ENCODE results near the gene HSF4.

HSF4 gene

GRCh38 chr16:67162506-67163163 lies 1.9 kb upstream of the HSF4 start:
- H3K9ac ChIP-seq, result peak overlapping the region in 3 of 11 experiments; percentile 20 to 47 (median 35); a peak in 1 of 22 replicates
- H4K20me1 ChIP-seq, result peaks cover 28 to 72% (median 60%) of the 10 kb centered on the region in 11 experiments; a peak in 21 of 22 replicates
- H3K9me3 ChIP-seq (replicated peaks in 1 of 11), result no peaks in the 10 kb centered on the region
- H3K27ac ChIP-seq, result no peak overlapping the region
- H3K36me3 ChIP-seq, result no peaks in the 10 kb centered on the region
- H3K27me3 ChIP-seq, result peaks cover 53 to 67% (median 67%) of the 10 kb centered on the region in 11 experiments
- peaks cover 45 to 79% (median 58%) of the 10 kb centered on the region in 10 experiments for H3K4me1 ChIP-seq
- no peak for TF ChIP-seq Cebpa-rat (IDR thresholded peaks at IDR 0.05)
- peak overlapping the region; percentile 45 to 66 (median 53) for H3K4me3 ChIP-seq
- peak overlapping the region; percentile 70 to 97 (median 87) for H3K4me2 ChIP-seq

DNA sequence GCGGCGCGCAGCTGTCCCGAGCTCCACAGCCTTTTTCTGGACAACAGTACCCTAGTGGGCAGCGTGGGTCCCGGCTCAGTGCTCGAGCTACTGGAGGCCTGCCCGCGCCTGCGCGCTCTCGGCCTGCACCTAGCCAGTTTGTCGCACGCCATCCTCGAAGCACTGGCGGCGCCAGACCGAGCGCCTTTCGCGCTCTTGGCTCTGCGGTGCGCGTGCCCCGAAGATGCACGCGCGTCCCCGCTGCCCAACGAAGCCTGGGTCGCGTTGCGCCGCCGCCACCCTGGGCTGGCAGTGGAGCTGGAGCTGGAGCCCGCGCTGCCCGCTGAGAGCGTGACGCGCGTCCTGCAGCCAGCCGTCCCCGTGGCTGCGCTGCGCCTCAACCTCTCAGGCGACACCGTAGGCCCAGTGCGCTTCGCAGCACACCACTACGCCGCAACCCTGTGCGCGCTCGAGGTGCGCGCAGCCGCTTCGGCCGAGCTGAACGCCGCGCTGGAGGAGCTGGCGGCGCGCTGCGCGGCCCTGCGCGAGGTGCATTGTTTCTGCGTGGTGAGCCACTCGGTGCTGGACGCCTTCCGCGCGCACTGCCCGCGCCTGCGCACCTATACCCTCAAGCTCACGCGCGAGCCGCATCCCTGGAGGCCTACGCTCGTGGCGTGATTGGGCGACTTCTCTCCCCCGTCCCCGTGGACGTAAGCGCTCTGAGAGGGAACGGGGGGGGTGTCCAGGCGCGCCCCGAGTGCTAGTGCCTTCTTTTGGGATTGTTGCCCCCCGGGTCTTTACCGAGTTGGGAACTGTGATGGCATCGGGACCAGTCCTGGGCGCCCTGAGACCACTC lies 1.2 kb upstream of the HSF4 start:
- Histone ChIP-seq H3K27ac (no peak overlapping the region), H3K4me1 (peaks cover 38 to 78% (median 53%) of the 10 kb centered on the region in 10 experiments), H3K4me2 (peak overlapping the region; percentile 70 to 97 (median 87)), H3K4me3 (peak overlapping the region; percentile 45 to 66 (median 53)), H4K20me1 (peaks cover 21 to 66% (median 52%) of the 10 kb centered on the region in 11 experiments; a peak in 20 of 22 replicates), H3K9me3 (replicated peaks in 1 of 11) (no peaks in the 10 kb centered on the region), H3K36me3 (no peaks in the 10 kb centered on the region), H3K27me3 (peaks cover 53 to 75% (median 74%) of the 10 kb centered on the region in 11 experiments), H3K9ac (peak overlapping the region in 10 of 11 experiments; percentile 9 to 51 (median 23); a peak in 10 of 22 replicates)
- no peak for TF ChIP-seq Cebpa-rat (IDR thresholded peaks at IDR 0.05)

DNA sequence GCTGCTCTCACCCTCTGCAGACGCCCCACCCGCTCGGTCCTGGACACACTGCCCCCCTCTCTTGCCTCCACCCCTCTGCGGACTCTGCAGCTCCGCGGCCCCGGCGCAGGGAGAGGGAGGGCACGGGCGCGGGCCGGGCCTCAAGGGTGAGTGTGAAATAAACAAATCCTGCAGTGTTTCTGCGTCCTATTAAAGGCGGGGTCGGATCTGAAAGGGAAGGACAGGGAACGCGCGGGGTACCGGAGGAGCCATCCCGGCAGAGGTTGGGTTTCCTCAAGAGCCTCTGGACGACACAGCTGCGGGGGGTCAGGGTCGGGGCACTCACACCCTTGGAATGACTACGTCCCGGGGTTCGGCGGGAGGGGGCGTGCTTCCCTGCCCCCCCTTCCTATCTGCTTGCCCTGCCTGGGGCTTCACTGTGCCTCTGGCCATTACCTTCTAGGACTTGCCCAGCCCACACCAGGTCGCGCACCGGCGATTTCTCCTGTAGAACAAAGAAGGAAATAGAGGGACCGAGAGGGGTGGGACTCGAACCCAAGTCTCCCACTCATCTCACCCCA lies 466 bp upstream of the HSF4 start:
- Histone ChIP-seq H3K4me2 (peak overlapping the region; percentile 70 to 97 (median 87)), H4K20me1 (peaks cover 18 to 59% (median 46%) of the 10 kb centered on the region in 11 experiments; a peak in 20 of 22 replicates), H3K27ac (no peak overlapping the region), H3K36me3 (no peaks in the 10 kb centered on the region), H3K9me3 (replicated peaks in 1 of 11) (no peaks in the 10 kb centered on the region), H3K9ac (peak overlapping the region in 10 of 11 experiments; percentile 9 to 51 (median 23); a peak in 12 of 22 replicates), H3K4me3 (peak overlapping the region; percentile 45 to 66 (median 53)), H3K27me3 (peaks cover 53 to 82% (median 81%) of the 10 kb centered on the region in 11 experiments), H3K4me1 (peaks cover 37 to 78% (median 53%) of the 10 kb centered on the region in 10 experiments)
- no peak for TF ChIP-seq Cebpa-rat (IDR thresholded peaks at IDR 0.05)

DNA sequence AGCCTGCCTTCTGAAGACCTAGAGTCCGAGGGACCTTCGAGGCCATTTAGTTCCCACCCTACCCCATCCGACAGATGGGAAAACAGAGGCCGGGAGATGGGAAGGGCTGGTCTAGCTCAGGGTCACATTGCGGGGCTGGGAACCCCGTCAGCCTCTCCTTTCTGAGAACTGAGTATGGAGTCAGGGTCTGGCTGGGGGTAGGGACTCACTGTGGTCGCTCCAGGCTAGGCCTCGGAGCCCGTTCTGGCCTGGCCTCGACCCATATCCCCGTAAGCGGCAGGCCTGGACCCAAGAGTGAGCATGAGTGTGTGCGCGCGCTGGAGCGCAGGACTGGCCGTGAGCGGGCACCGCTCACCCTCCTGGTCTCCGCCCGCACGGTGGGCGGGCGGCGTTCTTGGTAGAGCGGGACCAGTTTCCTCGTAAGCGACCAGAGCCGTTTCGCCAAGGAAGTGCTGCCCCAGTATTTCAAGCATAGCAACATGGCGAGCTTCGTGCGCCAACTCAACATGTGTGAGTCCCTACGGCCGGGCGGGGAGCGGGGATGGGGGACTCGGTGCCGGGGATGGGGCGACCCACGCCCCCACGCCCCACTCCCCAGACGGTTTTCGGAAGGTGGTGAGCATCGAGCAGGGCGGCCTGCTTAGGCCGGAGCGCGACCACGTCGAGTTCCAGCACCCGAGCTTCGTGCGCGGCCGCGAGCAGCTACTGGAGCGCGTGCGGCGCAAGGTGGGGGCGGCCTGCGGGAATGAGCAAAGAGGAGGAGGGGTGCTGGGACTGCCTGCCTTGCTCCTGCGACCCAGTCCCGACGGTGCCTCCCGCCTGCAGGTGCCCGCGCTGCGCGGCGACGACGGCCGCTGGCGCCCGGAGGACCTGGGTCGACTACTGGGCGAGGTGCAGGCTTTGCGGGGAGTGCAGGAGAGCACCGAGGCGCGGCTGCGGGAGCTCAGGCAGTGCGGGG lies 855 bp downstream of the HSF4 start:
- Histone ChIP-seq H3K4me3 (peak overlapping the region in 6 of 10 experiments; percentile 36 to 66 (median 47); a peak in 6 of 20 replicates), H3K4me1 (peaks cover 46 to 89% (median 63%) of the 10 kb centered on the region in 10 experiments), H3K27me3 (peaks cover 53 to 87% (median 82%) of the 10 kb centered on the region in 11 experiments), H3K36me3 (no peaks in the 10 kb centered on the region), H3K9me3 (replicated peaks in 1 of 11) (no peaks in the 10 kb centered on the region), H3K27ac (no peak overlapping the region; a peak in 1 of 22 replicates), H4K20me1 (peaks cover 18 to 55% (median 44%) of the 10 kb centered on the region in 11 experiments; a peak in 20 of 22 replicates), H3K9ac (peak overlapping the region in 3 of 11 experiments; percentile 31 to 69 (median 41); a peak in 3 of 22 replicates), H3K4me2 (peak overlapping the region; percentile 68 to 97 (median 85); a peak in 18 of 22 replicates)
- no peak for TF ChIP-seq Cebpa-rat (IDR thresholded peaks at IDR 0.05)

- Histone ChIP-seq H4K20me1 (peaks cover 17 to 55% (median 43%) of the 10 kb centered on the region in 11 experiments; a peak in 20 of 22 replicates), H3K27ac (no peak overlapping the region), H3K36me3 (no peaks in the 10 kb centered on the region), H3K4me3 (no peak overlapping the region), H3K27me3 (peaks cover 53 to 85% (median 80%) of the 10 kb centered on the region in 11 experiments), H3K9ac (no peak overlapping the region), H3K4me1 (peaks cover 50 to 92% (median 65%) of the 10 kb centered on the region in 10 experiments), H3K4me2 (peak overlapping the region in 3 of 11 experiments; percentile 48 to 97 (median 91); a peak in 5 of 22 replicates), H3K9me3 (replicated peaks in 1 of 11) (no peaks in the 10 kb centered on the region)
- no peak for TF ChIP-seq Cebpa-rat (IDR thresholded peaks at IDR 0.05)
Measured at GRCh38 chr16:67166110-67166547, 1.6 kb downstream of the HSF4 start.

GRCh38 chr16:67166598-67167168 lies 2.1 kb downstream of the HSF4 start:
- Histone ChIP-seq H3K4me1 (peaks cover 50 to 92% (median 65%) of the 10 kb centered on the region in 10 experiments), H3K27me3 (peaks cover 47 to 80% (median 74%) of the 10 kb centered on the region in 11 experiments), H3K9me3 (replicated peaks in 1 of 11) (no peaks in the 10 kb centered on the region), H3K4me3 (no peak overlapping the region), H3K4me2 (peak overlapping the region in 4 of 11 experiments; percentile 10 to 97 (median 70); a peak in 7 of 22 replicates), H3K36me3 (no peaks in the 10 kb centered on the region), H3K9ac (no peak overlapping the region), H4K20me1 (peaks cover 12 to 50% (median 39%) of the 10 kb centered on the region in 11 experiments; a peak in 20 of 22 replicates), H3K27ac (no peak overlapping the region)
- TF ChIP-seq Cebpa-rat (IDR thresholded peaks at IDR 0.05), result no peak

DNA sequence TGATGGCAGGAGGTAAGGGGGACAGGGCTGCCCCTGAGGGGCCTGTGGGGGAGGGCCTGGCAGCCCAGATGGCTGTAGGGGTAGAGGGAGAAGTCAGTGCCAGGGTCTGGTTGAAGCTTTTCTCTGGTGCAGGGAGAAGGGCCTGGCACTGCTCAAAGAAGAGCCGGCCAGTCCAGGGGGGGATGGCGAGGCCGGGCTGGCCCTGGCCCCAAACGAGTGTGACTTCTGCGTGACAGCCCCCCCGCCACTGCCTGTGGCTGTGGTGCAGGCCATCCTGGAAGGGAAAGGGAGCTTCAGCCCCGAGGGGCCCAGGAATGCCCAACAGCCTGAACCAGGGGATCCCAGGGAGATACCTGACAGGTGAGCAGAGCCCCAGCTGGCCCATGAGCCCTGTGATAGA lies 3.0 kb downstream of the HSF4 start:
- Histone ChIP-seq H3K36me3 (no peaks in the 10 kb centered on the region), H4K20me1 (peaks cover 8 to 41% (median 30%) of the 10 kb centered on the region in 11 experiments; a peak in 20 of 22 replicates), H3K27ac (no peak overlapping the region), H3K4me2 (peak overlapping the region in 4 of 11 experiments; percentile 10 to 97 (median 93); a peak in 6 of 22 replicates), H3K9me3 (replicated peaks in 1 of 11) (no peaks in the 10 kb centered on the region), H3K27me3 (peaks cover 38 to 70% (median 65%) of the 10 kb centered on the region in 11 experiments), H3K9ac (0 out of 22 replicates have a peak overlapping the region, but pooled peaks of 1 of the 11 experiments have one; percentile 9), H3K4me1 (peaks cover 52 to 92% (median 65%) of the 10 kb centered on the region in 10 experiments), H3K4me3 (no peak overlapping the region)
- no peak for TF ChIP-seq Cebpa-rat (IDR thresholded peaks at IDR 0.05)

Data from BLaER1 treated with 17β-estradiol and CSF1 and Interleukin-3, amounts not matched to agents 10 nM and 100 nM (cell line).